Thyroid gland (tissue), 4 donors: ENCODE data around the gene MATN1. TPM values are rescaled to one million over a fixed set of nuclear protein-coding genes. Genes with fewer than 3 reads are reported as not detected.

Experiments used
- DNase-seq, 2 donors: peaks; one replicate each; pipeline ENCODE4 v3.0.0-alpha.2; 2019
- H3K27ac ChIP-seq, 3 donors: fragments of 200-600 bp; sonication (generic); 1 replicate in 2 of 3; 2 replicates in 1 of 3; pipeline ENCODE4 v1.5.1; 2016 to 2019; ENCODE audit warnings: mild to moderate bottlenecking in 1 of 3, moderate library complexity in 1 of 3
- H3K27me3 ChIP-seq: fragments of 200-600 bp; sonication (generic); one replicate; pipeline ENCODE4 v1.5.1; 2019
- H3K36me3 ChIP-seq, 2 donors: fragments of 200-600 bp; sonication (generic); one replicate each; pipeline ENCODE4 v1.5.1; 2016 to 2019
- H3K4me1 ChIP-seq, 2 donors: fragments of 200-600 bp; sonication (generic); one replicate each; pipeline ENCODE4 v1.5.1; 2017 to 2019
- H3K4me3 ChIP-seq, 3 donors: fragments of 200-600 bp; sonication (generic); replicated peaks in 1 of 3; 1 replicate in 2 of 3; 2 replicates in 1 of 3; pipeline ENCODE4 v1.5.1; 2016; ENCODE audit warnings: mild to moderate bottlenecking in 1 of 3
- H3K9me3 ChIP-seq: fragments of 200-600 bp; sonication (generic); one replicate; pipeline ENCODE4 v1.5.1; 2017
- CTCF ChIP-seq, 6 experiments: fragments of 200-600 bp in 3 of 6; fragments of 450-650 bp in 3 of 6; sonication (generic) in 3 of 6; IDR thresholded peaks; one replicate each; pipeline ENCODE4 v1.5.1; 2016 to 2019; ENCODE audit warnings: antibody characterized with exemption in 6 of 6, mild to moderate bottlenecking in 2 of 6, inconsistent platforms in 1 of 6, moderate library complexity in 1 of 6
- POLR2A ChIP-seq, 2 donors: fragments of 450-650 bp; IDR thresholded peaks; one replicate each; pipeline ENCODE4 v1.6.1; 2017; ENCODE audit warnings: antibody characterized with exemption in 2 of 2, mild to moderate bottlenecking in 2 of 2, moderate library complexity in 1 of 2
- WGBS, 2 donors: methylation state at CpG; one replicate each; pipeline ENCODE4 v1.1.5; 2017; 5-methylcytosine and 5-hydroxymethylcytosine counted together
- intact Hi-C: fragments of 100-400 bp; cut with DNase I; formaldehyde crosslinking; loops from one replicate; pipeline ENCODE4 v1.15.1; 2023
- total RNA-seq, 4 donors: library from RNA; depleted of rRNA; stranded (reverse); fragments of >200 nt; gene quantifications; one replicate each; pipeline ENCODE4 v1.2.3, GENCODE V29; 2016

Gene MATN1
- total RNA-seq, 4 donors from 2014 or later, result 0.45 to 3.0 TPM; not detected in 2

DNA sequence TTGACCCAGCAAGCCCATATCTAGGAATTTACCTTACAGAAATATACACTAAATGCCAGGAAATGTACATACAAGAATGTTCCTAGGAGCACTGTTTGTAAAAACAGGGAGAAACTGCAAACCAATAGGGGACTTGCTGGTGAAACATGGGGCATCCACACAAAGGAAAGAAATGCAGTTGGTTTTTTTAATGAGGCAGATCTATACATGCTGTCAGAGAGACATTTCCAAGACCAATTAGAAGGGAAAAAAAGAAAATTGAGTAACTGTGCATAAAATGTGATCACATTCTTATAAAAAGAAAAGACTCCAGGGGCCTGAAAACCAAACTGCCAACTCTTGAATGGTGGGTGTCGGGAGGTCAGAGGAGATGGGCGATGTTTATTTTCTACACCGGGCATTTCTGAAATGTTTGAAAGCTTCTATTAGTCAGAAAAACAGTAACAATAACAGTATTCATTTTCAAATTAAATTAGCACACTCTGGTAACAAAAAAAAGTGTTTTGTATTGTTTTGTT is 56.6 kb downstream of the MATN1 start:
- TF ChIP-seq CTCF (IDR thresholded peaks at IDR 0.05) (no peak), POLR2A (IDR thresholded peaks at IDR 0.05) (no peak)
- DNase-seq, result no peak
- no peak overlapping the region for H3K4me3 ChIP-seq
- 82 to 87% methylated on average over 3 of the region's 3 CpGs for WGBS, 2 donors
- H3K36me3 ChIP-seq, result no peaks in the 10 kb centered on the region
- no peaks in the 10 kb centered on the region for H3K27me3 ChIP-seq
- no peak overlapping the region for H3K27ac ChIP-seq
- H3K4me1 ChIP-seq, result no peaks in the 10 kb centered on the region
- no peaks in the 10 kb centered on the region for H3K9me3 ChIP-seq
- intact Hi-C loops, result no loop called here

DNA sequence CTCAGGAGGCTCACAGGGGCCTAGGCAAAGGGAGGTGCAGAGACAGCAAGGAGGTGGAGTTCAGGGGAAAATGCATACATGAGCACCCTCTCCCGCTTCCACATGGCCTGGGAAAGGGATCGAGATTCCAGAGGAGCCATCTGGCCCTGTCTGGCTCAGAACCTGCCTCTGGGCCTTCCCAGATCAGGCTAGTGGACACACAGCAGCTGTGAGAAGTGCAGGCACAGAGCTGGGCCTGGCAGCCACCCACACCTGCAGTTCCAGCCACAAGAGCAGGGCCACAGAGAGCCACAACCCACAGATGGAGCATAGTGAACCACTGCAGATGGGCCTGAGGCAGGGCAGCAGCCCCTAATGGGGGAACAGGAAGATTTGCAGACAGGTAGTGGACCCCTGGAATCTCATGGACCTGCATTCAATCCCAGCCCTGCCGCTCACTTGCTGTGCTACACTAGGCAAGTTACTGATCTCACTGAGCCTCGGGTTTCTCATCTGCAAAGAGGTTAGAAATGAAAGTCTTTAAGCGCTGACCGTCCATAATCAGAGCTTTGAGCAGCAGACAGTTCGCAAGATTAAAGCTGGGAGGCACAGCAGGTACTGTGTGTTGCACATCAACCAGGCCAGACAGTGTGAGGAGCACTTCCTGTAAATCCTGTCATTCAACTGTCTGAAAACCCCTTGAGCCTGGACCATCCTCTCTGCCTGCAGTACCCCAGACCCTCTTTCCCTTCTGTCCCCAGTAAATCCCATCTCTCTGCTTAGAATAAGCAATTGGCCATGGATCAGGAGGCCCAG is 58.0 kb downstream of the MATN1 start:
- Histone ChIP-seq H3K4me1 (no peaks in the 10 kb centered on the region), H3K9me3 (no peaks in the 10 kb centered on the region), H3K4me3 (no peak overlapping the region), H3K27ac (no peak overlapping the region), H3K27me3 (no peaks in the 10 kb centered on the region), H3K36me3 (no peaks in the 10 kb centered on the region)
- TF ChIP-seq CTCF (IDR thresholded peaks at IDR 0.05) (no peak), POLR2A (IDR thresholded peaks at IDR 0.05) (no peak)
- no peak for DNase-seq
- 90 to 96% methylated on average over 7 of the region's 7 CpGs for WGBS, 2 donors
- intact Hi-C loops, result no loop called here

DNA sequence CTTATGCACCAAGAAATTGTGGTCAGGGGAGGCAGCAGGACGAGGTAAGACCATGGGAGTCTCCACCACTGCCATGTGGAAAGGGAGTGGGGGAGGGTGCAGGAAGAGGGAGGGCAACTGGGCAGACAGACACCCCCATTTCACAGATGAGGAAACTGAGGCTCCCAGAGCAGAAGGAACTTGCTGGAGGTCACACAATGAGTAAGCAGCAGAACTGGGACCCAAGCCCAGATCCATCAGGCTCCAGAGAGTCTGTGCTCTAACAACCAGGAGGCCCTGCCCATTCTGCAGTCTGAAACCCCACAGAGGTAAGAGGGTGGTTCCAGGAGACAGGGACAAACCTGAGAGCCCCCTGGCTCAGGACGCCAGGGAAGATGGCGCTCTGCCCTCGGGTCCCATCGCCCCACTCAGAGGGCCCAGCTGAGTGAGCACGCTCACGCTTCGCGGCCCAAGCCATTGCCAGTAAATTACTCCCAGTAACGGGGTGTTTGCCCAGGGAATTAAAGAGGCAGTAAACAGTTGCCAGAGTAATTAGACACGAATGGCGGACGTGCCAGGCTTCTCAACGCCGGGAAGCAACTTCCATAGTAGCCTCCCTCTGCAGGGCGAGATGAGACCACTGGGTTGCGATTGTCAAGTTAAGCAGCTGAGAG is 59.2 kb downstream of the MATN1 start:
- H3K36me3 ChIP-seq, result no peaks in the 10 kb centered on the region
- no peak overlapping the region for H3K27ac ChIP-seq
- H3K4me3 ChIP-seq, result no peak overlapping the region
- WGBS, 2 donors, result 59 to 72% methylated on average over 9 to 15 of the region's 17 CpGs
- peak; percentile 34 to 47 for DNase-seq
- no peaks in the 10 kb centered on the region for H3K4me1 ChIP-seq
- intact Hi-C loops, result no loop called here
- TF ChIP-seq POLR2A (IDR thresholded peaks at IDR 0.05) (no peak), CTCF (IDR thresholded peaks at IDR 0.05) (no peak)
- H3K27me3 ChIP-seq, result no peaks in the 10 kb centered on the region
- no peaks in the 10 kb centered on the region for H3K9me3 ChIP-seq

GRCh38 chr1:30663596-30664091 is 59.7 kb downstream of the MATN1 start:
- no peaks in the 10 kb centered on the region for H3K4me1 ChIP-seq
- no peak overlapping the region for H3K4me3 ChIP-seq
- H3K9me3 ChIP-seq, result no peaks in the 10 kb centered on the region
- DNase-seq, result no peak
- TF ChIP-seq POLR2A (IDR thresholded peaks at IDR 0.05) (no peak), CTCF (IDR thresholded peaks at IDR 0.05) (no peak)
- intact Hi-C loops, result no loop called here
- H3K27me3 ChIP-seq, result no peaks in the 10 kb centered on the region
- H3K36me3 ChIP-seq, result no peaks in the 10 kb centered on the region
- WGBS, 2 donors, result 79 to 84% methylated on average over 10 to 12 of the region's 13 CpGs
- no peak overlapping the region for H3K27ac ChIP-seq
